ENCODE data around the gene SF3A1. TPM values are rescaled to one million over a fixed set of nuclear protein-coding genes. Genes with fewer than 3 reads are reported as not detected.

SF3A1 gene
- total and polyA plus RNA-seq, 2 donors (not counting 3 experiments of a cell fraction or from before 2014, with no cell fraction given) = 60.2 to 187 TPM

DNA sequence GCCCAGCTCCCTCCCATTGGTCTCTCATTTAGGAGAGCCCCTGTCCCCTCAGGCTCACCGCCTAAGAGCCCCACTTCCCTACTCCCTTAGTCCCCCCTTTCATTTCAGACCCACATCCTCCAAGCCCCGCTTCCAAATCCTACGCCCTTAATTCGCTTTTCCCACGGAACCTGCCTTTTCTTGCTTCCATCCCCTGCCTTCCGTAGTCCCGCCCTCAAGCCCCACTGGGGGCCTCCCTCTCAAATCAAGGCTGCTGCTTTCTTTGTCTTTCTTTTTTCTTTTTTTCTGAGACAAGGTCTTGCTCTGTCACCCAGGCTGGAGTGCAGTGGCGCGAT is 509 bp upstream of the SF3A1 start:
- FAIRE-seq = peak; percentile 38
- H3K9ac ChIP-seq (replicated peaks; ENCODE audit: extremely low read depth, insufficient read depth, low read length) = peak overlapping the region; percentile 93
- peaks cover 15% of the 10 kb centered on the region for H3K4me1 ChIP-seq (ENCODE audit: control insufficient read depth, extremely low read depth, insufficient read depth, low read length)
- H3K79me2 ChIP-seq (ENCODE audit: control insufficient read depth, insufficient read depth, low read length) = peaks cover 38% of the 10 kb centered on the region
- no TSS peak for BruUV-seq (replicated peaks)
- dilution Hi-C loops (cut with MboI; ENCODE audit: extremely low pct_ligation_motif_present, low sequenced_read_pairs) (no loop called here), intact Hi-C loops (cut with micrococcal nuclease) (loop anchor here (2.0 kb wide), 2 partner anchors 30 to 160 kb away; partner anchors contain the start of gene TBC1D10A)
- no peaks in the 10 kb centered on the region for H3K9me1 ChIP-seq (replicated peaks; ENCODE audit: control insufficient read depth, extremely low read depth, insufficient read depth, low read length)
- peak overlapping the region; percentile 32 to 84 (median 64) for H3K4me3 ChIP-seq (replicated peaks in 1 of 3; ENCODE audit: insufficient read depth in 1 of 3, low read depth in 1 of 3, low read length in 3 of 3)
- no peaks in the 10 kb centered on the region for H3K9me3 ChIP-seq (replicated peaks; ENCODE audit: control insufficient read depth, insufficient read depth, low read length)
- peak overlapping the region; percentile 67 for H2AFZ ChIP-seq (ENCODE audit: low read depth, low read length)
- no peaks in the 10 kb centered on the region for H3K27me3 ChIP-seq (ENCODE audit: control insufficient read depth in 2 of 2, insufficient read depth in 2 of 2, low read length in 2 of 2)
- H4K20me1 ChIP-seq (replicated peaks; ENCODE audit: control insufficient read depth, extremely low read depth, insufficient read depth, low read length) = no peaks in the 10 kb centered on the region
- no peak for DNase-seq (ENCODE audit: low read depth, low spot score)
- peaks cover 6 to 8% of the 10 kb centered on the region in 2 experiments for H3K36me3 ChIP-seq (ENCODE audit: control insufficient read depth in 2 of 2, extremely low read depth in 1 of 2, insufficient read depth in 2 of 2, low read length in 2 of 2)
- POLR2A ChIA-PET = interaction anchor here (0.6 to 2.0 kb wide), 6 partner anchors 8 to 154 kb away, joined by 4 to 9 read pairs (median 5); partner anchors contain the start of genes CASTOR1 and RNF215
- TF ChIP-seq, protein P1, sequence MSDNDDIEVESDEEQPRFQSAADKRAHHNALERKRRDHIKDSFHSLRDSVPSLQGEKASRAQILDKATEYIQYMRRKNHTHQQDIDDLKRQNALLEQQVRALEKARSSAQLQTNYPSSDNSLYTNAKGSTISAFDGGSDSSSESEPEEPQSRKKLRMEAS (IDR thresholded peaks at IDR 0.05; ENCODE audit: insufficient read depth, insufficient read length) = no peak
- no peak for TF ChIP-seq JUN (IDR thresholded peaks at IDR 0.05; ENCODE audit: borderline replicate concordance, insufficient read depth, insufficient read length, low read depth)
- no peak for TF ChIP-seq POLR2AphosphoS5 (IDR thresholded peaks at IDR 0.05; ENCODE audit: insufficient read depth, low read depth, low read length)
- no peak for TF ChIP-seq MYC (IDR thresholded peaks at IDR 0.05; ENCODE audit: low read depth, low read length)
- CTCF ChIA-PET = interaction anchor here (0.9 to 3.3 kb wide), 7 partner anchors 8 to 92 kb away, joined by 3 to 17 read pairs (median 4); partner anchors contain the start of gene RNF215
- H3K27ac ChIP-seq (ENCODE audit: insufficient read depth, low read depth, low read length) = peak overlapping the region; percentile 81
- peak overlapping the region; percentile 62 for H3K4me2 ChIP-seq (ENCODE audit: insufficient read depth, low read length)

DNA sequence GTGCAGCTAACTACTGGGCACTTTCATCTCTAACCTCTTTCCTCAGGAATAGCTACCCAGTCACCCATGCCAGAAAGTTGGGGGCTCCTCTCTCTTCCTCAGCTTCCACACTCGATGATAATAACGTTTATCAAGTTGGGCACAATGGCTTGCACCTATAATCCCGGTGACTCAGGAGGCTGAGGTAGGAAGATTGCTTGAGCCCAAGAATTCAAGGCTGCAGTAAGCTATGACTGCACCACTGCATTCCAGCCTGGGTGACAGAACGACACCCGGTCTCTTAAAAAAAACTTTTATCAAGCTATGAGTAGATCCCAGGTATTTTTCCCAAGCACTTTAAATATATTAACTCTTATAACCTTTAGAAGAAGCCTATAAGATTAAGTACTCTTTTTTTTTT is 2.0 kb downstream of the SF3A1 start:
- no peak overlapping the region for H3K4me2 ChIP-seq (ENCODE audit: insufficient read depth, low read length)
- FAIRE-seq (no peak), DNase-seq (ENCODE audit: low read depth, low spot score) (no peak)
- peaks cover 14% of the 10 kb centered on the region in 2 experiments for H3K36me3 ChIP-seq (ENCODE audit: control insufficient read depth in 2 of 2, extremely low read depth in 1 of 2, insufficient read depth in 2 of 2, low read length in 2 of 2)
- H3K27ac ChIP-seq (ENCODE audit: insufficient read depth, low read depth, low read length) = no peak overlapping the region
- no peaks in the 10 kb centered on the region for H3K9me3 ChIP-seq (replicated peaks; ENCODE audit: control insufficient read depth, insufficient read depth, low read length)
- H3K9me1 ChIP-seq (replicated peaks; ENCODE audit: control insufficient read depth, extremely low read depth, insufficient read depth, low read length) = no peaks in the 10 kb centered on the region
- CTCF ChIA-PET = interaction anchor here (1.5 to 1.9 kb wide), 2 partner anchors 67 to 91 kb away, joined by 3 to 5 read pairs; no protein-coding TSS in a partner anchor
- H2AFZ ChIP-seq (ENCODE audit: low read depth, low read length) = no peak overlapping the region
- no TSS peak for BruUV-seq (replicated peaks)
- POLR2A ChIA-PET = no interaction called here
- TF ChIP-seq MYC (IDR thresholded peaks at IDR 0.05; ENCODE audit: low read depth, low read length) = no peak
- TF ChIP-seq JUN (IDR thresholded peaks at IDR 0.05; ENCODE audit: borderline replicate concordance, insufficient read depth, insufficient read length, low read depth) = no peak
- H3K4me3 ChIP-seq (replicated peaks in 1 of 3; ENCODE audit: insufficient read depth in 1 of 3, low read depth in 1 of 3, low read length in 3 of 3) = no peak overlapping the region
- dilution Hi-C loops (cut with MboI; ENCODE audit: extremely low pct_ligation_motif_present, low sequenced_read_pairs) (no loop called here), intact Hi-C loops (cut with micrococcal nuclease) (no loop called here)
- no peaks in the 10 kb centered on the region for H3K27me3 ChIP-seq (ENCODE audit: control insufficient read depth in 2 of 2, insufficient read depth in 2 of 2, low read length in 2 of 2)
- H3K79me2 ChIP-seq (ENCODE audit: control insufficient read depth, insufficient read depth, low read length) = peaks cover 56% of the 10 kb centered on the region
- H3K4me1 ChIP-seq (ENCODE audit: control insufficient read depth, extremely low read depth, insufficient read depth, low read length) = peaks cover 15% of the 10 kb centered on the region
- H4K20me1 ChIP-seq (replicated peaks; ENCODE audit: control insufficient read depth, extremely low read depth, insufficient read depth, low read length) = peaks cover 2% of the 10 kb centered on the region
- H3K9ac ChIP-seq (replicated peaks; ENCODE audit: extremely low read depth, insufficient read depth, low read length) = no peak overlapping the region
